Superior temporal gyrus (tissue), 1 donor: Measurements from ENCODE around the gene SP5.
"Not testable (repeated sequence)": the region's sequence is repeated elsewhere in the genome, so short reads cannot be mapped to it uniquely, and the experiment has no call there.

Experiments
- DNase-seq: peaks from one replicate; pipeline ENCODE4 v3.0.0-alpha.2; 2016; ENCODE audit errors: extremely low spot score

The SP5 gene

DNA sequence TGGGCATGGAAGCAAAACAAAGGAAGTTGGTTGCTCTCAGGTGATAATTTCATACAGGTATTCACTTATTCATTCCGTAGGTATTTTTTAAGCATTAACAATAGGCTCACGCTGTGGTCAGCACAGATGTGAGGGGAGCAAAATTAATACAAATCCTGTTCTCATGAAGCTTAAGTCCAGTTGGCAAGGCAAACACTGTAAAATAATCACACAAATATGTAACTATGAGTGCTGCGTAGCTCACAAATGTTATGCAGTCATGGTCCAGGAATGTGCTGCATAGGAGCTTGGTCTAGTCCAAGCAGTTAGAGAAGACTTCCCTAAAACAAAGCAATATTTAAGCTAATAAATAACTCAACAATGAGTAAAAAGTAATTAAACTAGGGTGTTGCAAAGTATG lies 23.9 kb downstream of the SP5 start:
- DNase-seq, result no peak

DNA sequence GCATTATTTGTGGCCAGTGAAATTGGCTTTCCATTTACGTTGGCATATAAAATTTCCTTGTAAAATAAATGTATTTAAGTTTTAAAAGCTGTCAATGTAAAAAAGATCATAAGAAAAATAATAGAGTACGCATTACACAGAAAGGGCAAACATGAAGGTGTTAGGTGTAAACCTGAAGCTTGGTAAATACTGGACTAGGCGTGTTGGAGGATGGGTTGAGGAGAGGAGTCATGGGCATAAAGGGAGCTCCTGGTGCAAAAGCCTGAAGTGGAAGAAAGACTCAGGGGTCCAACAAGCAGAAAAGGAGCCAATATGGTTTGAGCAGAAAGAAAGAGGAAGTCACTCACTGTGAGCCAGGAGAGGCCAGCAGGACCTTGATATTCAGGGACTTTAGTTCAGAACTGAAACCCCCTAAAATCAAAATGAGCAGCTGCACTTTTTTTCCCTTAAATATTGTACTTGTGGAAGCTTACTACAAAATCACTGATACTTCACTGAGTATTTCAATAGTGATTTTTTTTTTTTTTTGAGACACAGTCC lies 24.4 kb downstream of the SP5 start:
- DNase-seq, result no peak

- DNase-seq, result no peak
Measured at GRCh38 chr2:170740660-170741059, 25.5 kb downstream of the SP5 start.

- no peak for DNase-seq
Measured at GRCh38 chr2:170742000-170742399, 26.9 kb downstream of the SP5 start.

DNA sequence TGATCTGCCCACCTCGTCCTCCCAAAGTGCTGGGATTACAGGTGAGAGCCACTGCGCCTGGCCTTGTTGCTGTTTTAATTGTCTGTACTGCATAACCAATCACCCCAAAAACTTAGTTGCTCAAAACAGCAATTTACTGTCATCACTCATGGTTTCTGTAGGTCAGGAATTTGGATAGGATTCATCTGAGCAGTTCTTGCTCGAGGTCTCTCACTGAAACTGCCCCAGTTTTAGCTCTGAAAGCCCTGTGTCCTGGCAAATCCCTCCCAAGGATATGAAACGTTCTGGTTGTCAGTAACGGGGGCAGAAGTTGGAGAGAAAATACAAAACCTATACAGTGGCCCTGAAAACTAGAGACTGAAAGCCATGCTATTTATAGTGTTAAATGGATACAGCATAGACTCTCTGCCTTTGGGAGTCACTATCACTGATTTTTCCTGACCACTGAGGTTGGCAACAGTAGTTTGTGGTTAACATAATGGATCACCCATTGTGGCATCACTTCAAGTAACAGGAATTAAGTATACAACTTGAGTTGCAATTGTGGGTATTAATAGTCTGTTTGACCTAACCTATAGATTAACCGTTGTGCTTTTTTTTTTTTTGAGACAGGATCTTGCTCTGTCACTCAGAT lies 27.9 kb downstream of the SP5 start:
- DNase-seq, result no peak

- DNase-seq, result no peak
Measured at GRCh38 chr2:170743530-170744239, 28.5 kb downstream of the SP5 start.

GRCh38 chr2:170744248-170745002 lies 29.3 kb downstream of the SP5 start:
- no peak for DNase-seq

DNA sequence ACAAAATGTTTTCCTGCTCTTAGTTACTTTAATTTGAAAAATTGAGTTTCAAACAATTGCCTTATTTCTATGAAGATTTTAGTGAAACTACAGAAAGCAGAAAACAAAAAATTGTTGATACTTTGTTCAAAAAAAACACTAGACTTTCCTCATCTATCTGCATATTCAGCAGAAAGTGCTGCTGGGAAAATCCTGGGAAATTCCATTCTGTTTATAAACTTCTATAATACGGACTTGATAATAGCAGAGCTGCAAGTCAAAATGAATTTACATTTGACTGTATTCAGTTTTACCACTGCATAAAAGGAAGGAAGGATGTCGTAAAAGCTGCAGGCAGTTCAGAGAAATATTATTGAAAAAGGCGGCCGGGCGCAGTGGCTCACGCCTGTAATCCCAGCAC lies 30.2 kb downstream of the SP5 start:
- no peak for DNase-seq

DNA sequence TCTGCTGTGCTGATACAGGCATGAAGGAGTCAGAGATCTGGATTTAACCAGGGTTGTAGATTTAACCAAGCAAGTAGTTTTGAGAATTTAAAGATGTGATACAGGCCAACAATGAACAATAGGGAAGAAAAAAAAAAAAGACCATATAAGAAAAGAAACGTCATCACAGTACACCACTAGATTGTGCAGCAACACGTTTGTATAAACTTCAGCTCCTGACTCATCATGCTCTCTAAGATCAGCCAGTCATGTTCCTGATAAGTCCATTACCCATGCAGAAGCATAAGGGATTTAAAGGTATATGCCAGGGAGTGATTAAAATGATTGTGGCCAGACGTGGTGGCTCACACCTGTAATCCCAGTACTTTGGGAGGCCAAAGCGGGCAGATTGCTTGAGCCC lies 32.8 kb downstream of the SP5 start:
- no peak for DNase-seq

GRCh38 chr2:170751555-170751954 lies 36.4 kb downstream of the SP5 start:
- DNase-seq, result not testable (repeated sequence)

- no peak for DNase-seq
Measured at GRCh38 chr2:170761572-170761971, 46.4 kb downstream of the SP5 start.

- no peak for DNase-seq
Measured at GRCh38 chr2:170762760-170763159, 47.6 kb downstream of the SP5 start.

- no peak for DNase-seq
Measured at GRCh38 chr2:170763232-170763631, 48.1 kb downstream of the SP5 start.

- DNase-seq, result no peak
Measured at GRCh38 chr2:170764880-170765261, 49.7 kb downstream of the SP5 start.

- no peak for DNase-seq
Measured at GRCh38 chr2:170766693-170767092, 51.6 kb downstream of the SP5 start.
